Lung (tissue), 12 donors: ENCODE results near the gene OTOR. TPM values are rescaled to one million over a fixed set of nuclear protein-coding genes. Genes with fewer than 3 reads are reported as not detected.

Experiments used
- ATAC-seq: fragments of 200-7000 bp; cut with Tn5 transposase; one replicate; pipeline ENCODE4 v1.9.1; 2020; ENCODE audit warnings: moderate number of reproducible peaks; ENCODE audit not compliant: insufficient read depth, low FRiP score
- DNase-seq, 3 donors: peaks; one replicate each; pipeline ENCODE4 v3.0.0-alpha.2; 2013 to 2017
- H3K27ac ChIP-seq, 2 donors: one replicate each; pipeline ENCODE4 v1.5.1; 2013; ENCODE audit warnings: mild to moderate bottlenecking in 2 of 2, moderate library complexity in 2 of 2, control low read depth in 1 of 2, inconsistent platforms in 1 of 2, low read depth in 1 of 2, low read length in 1 of 2
- H3K27me3 ChIP-seq, 3 donors: one replicate each; pipeline ENCODE4 v1.5.1; 2013; ENCODE audit warnings: low read length in 2 of 3; ENCODE audit not compliant: control insufficient read depth in 3 of 3, insufficient read depth in 3 of 3
- H3K36me3 ChIP-seq, 4 donors: one replicate each; pipeline ENCODE4 v1.5.1; 2013; ENCODE audit warnings: low read length in 4 of 4, mild to moderate bottlenecking in 1 of 4, moderate library complexity in 1 of 4; ENCODE audit not compliant: control insufficient read depth in 4 of 4, insufficient read depth in 4 of 4
- H3K4me1 ChIP-seq, 5 donors: one replicate each; pipeline ENCODE4 v1.5.1; 2013; ENCODE audit warnings: low read length in 5 of 5, mild to moderate bottlenecking in 2 of 5, moderate library complexity in 1 of 5; ENCODE audit not compliant: control insufficient read depth in 5 of 5, insufficient read depth in 5 of 5
- H3K4me3 ChIP-seq: one replicate; pipeline ENCODE4 v1.5.1; 2013; ENCODE audit warnings: mild to moderate bottlenecking, control low read depth, moderate library complexity
- H3K9ac ChIP-seq, 2 donors: one replicate each; pipeline ENCODE4 v1.5.1; 2013; ENCODE audit warnings: low read length in 2 of 2, control low read depth in 1 of 2; ENCODE audit not compliant: insufficient read depth in 1 of 2
- H3K9me3 ChIP-seq, 4 donors: one replicate each; pipeline ENCODE4 v1.5.1; 2013; ENCODE audit warnings: low read length in 3 of 4, mild to moderate bottlenecking in 1 of 4, moderate library complexity in 1 of 4; ENCODE audit not compliant: control insufficient read depth in 4 of 4, insufficient read depth in 3 of 4
- WGBS, 2 donors: extraction: QIAGEN DNeasy Blood & Tissue Kit; methylation state at CpG; one replicate each; pipeline ENCODE4 v1.1.7; 2013; 5-methylcytosine and 5-hydroxymethylcytosine counted together
- polyA plus RNA-seq, 2 donors: library from polyadenylated mRNA; stranded (reverse); fragments of 200-250 nt; gene quantifications; one replicate each; pipeline ENCODE4 v1.2.1, GENCODE V29; 2013
- total RNA-seq, 2 donors: library from RNA; depleted of rRNA in 1 of 2; stranded (reverse); fragments of >200 nt in 1 of 2; gene quantifications; one replicate each; pipeline ENCODE4 v1.2.1, GENCODE V29; 2014 to 2021
- TF ChIP-seq, protein P1 (sequence below): IDR thresholded peaks from 2 replicates; pipeline ENCODE4 v1.5.1; 2012; ENCODE audit warnings: mild to moderate bottlenecking; ENCODE audit errors: control extremely low read depth, extremely low read depth
- donor health status: control.
- donor health status: control.
- donor health status: Bipolar disorder and iron deficiency.
- donor health status: healthy.
- donor health status: DM: yes; HTN: yes; CAD: no.

Gene OTOR
- total and polyA plus RNA-seq, 4 donors, result not detected

DNA sequence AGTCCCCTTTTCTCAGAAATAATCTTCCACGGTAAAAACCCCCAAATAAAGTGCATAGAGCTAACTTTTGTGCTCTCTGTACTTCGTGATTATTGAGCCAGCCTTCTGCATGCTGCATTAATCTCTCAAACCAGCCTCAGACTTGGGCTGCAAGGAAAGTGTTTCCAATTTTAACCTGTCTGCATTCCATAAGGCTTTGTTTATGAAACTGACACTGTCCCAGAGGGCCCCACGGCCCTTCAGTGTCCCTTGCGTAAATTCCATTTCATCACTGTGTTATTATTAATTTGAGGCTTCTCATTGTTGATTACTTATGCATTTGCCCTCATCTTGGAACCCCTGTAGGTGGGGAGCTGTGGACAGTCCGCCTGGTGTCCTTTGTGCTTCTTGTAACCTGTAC is 33.9 kb upstream of the OTOR start:
- no peak overlapping the region for H3K9ac ChIP-seq
- H3K4me3 ChIP-seq, result no peak overlapping the region
- H3K27ac ChIP-seq, result no peak overlapping the region
- no peaks in the 10 kb centered on the region for H3K9me3 ChIP-seq
- no peaks in the 10 kb centered on the region for H3K4me1 ChIP-seq
- no peak for DNase-seq
- 77 to 83% methylated on average over 5 of the region's 5 CpGs for WGBS, 2 donors
- no peaks in the 10 kb centered on the region for H3K36me3 ChIP-seq
- TF ChIP-seq, protein P1, sequence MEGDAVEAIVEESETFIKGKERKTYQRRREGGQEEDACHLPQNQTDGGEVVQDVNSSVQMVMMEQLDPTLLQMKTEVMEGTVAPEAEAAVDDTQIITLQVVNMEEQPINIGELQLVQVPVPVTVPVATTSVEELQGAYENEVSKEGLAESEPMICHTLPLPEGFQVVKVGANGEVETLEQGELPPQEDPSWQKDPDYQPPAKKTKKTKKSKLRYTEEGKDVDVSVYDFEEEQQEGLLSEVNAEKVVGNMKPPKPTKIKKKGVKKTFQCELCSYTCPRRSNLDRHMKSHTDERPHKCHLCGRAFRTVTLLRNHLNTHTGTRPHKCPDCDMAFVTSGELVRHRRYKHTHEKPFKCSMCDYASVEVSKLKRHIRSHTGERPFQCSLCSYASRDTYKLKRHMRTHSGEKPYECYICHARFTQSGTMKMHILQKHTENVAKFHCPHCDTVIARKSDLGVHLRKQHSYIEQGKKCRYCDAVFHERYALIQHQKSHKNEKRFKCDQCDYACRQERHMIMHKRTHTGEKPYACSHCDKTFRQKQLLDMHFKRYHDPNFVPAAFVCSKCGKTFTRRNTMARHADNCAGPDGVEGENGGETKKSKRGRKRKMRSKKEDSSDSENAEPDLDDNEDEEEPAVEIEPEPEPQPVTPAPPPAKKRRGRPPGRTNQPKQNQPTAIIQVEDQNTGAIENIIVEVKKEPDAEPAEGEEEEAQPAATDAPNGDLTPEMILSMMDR, result no peak
- H3K27me3 ChIP-seq, result no peaks in the 10 kb centered on the region
- no peak for ATAC-seq

- Histone ChIP-seq H3K27ac (no peak overlapping the region), H3K36me3 (no peaks in the 10 kb centered on the region), H3K4me1 (no peaks in the 10 kb centered on the region), H3K27me3 (no peaks in the 10 kb centered on the region), H3K4me3 (no peak overlapping the region), H3K9me3 (no peaks in the 10 kb centered on the region), H3K9ac (no peak overlapping the region)
- ATAC-seq (no peak), DNase-seq (no peak)
- TF ChIP-seq, protein P1, result no peak
- 80 to 87% methylated on average over 4 of the region's 4 CpGs for WGBS, 2 donors
Observed at GRCh38 chr20:16714751-16715150, 33.4 kb upstream of the OTOR start.

- Histone ChIP-seq H3K27me3 (peaks cover 0 to 17% (median 15%) of the 10 kb centered on the region in 3 donors), H3K27ac (no peak overlapping the region), H3K4me1 (no peaks in the 10 kb centered on the region), H3K36me3 (no peaks in the 10 kb centered on the region), H3K9me3 (no peaks in the 10 kb centered on the region), H3K4me3 (no peak overlapping the region), H3K9ac (no peak overlapping the region)
- DNase-seq (no peak), ATAC-seq (no peak)
- 82 to 84% methylated on average over 1 of the region's 1 CpG for WGBS, 2 donors
- TF ChIP-seq, protein P1, result no peak
Observed at GRCh38 chr20:16719421-16719820, 28.7 kb upstream of the OTOR start.

GRCh38 chr20:16729080-16729479 is 19.1 kb upstream of the OTOR start:
- Histone ChIP-seq H3K27ac (no peak overlapping the region), H3K36me3 (peaks cover 4 to 19% (median 13%) of the 10 kb centered on the region in 4 donors), H3K9me3 (peaks cover 0 to 3% (median under 1%) of the 10 kb centered on the region in 4 donors), H3K27me3 (peaks cover 3 to 25% (median 7%) of the 10 kb centered on the region in 3 donors), H3K4me3 (no peak overlapping the region), H3K9ac (no peak overlapping the region), H3K4me1 (peaks cover 0 to 11% (median 7%) of the 10 kb centered on the region in 5 donors)
- TF ChIP-seq, protein P1, result no peak
- DNase-seq (no peak), ATAC-seq (no peak)
- WGBS, 2 donors, result 94 to 97% methylated on average over 1 of the region's 1 CpG
